8988T (cell line): ENCODE results near the gene ASTN2.

Experiments used
- DNase-seq: peaks from one replicate; pipeline ENCODE4 v3.0.0; 2011

Gene ASTN2

GRCh38 chr9:116789081-116789480 is 625.8 kb downstream of the ASTN2 start:
- no peak for DNase-seq

- DNase-seq, result no peak
These were observed 628.1 kb downstream of the ASTN2 start for GRCh38 chr9:116786737-116787136.

- no peak for DNase-seq
These were observed 637.7 kb downstream of the ASTN2 start for GRCh38 chr9:116777116-116777515.

- DNase-seq, result no peak
These were observed 640.3 kb downstream of the ASTN2 start for GRCh38 chr9:116774421-116775180.

GRCh38 chr9:116767219-116767618 is 647.6 kb downstream of the ASTN2 start:
- DNase-seq, result no peak

- no peak for DNase-seq
These were observed 649.8 kb downstream of the ASTN2 start for GRCh38 chr9:116765011-116765410.

- DNase-seq, result no peak
These were observed 651.1 kb downstream of the ASTN2 start for GRCh38 chr9:116763770-116764169.

- DNase-seq, result no peak
These were observed 654.2 kb downstream of the ASTN2 start for GRCh38 chr9:116760636-116761035.

- DNase-seq, result no peak
These were observed 657.8 kb downstream of the ASTN2 start for GRCh38 chr9:116757030-116757429.

GRCh38 chr9:116753389-116753788 is 661.5 kb downstream of the ASTN2 start:
- no peak for DNase-seq

GRCh38 chr9:116750510-116750909 is 664.3 kb downstream of the ASTN2 start:
- no peak for DNase-seq

GRCh38 chr9:116749772-116750171 is 665.1 kb downstream of the ASTN2 start:
- DNase-seq, result no peak

GRCh38 chr9:116749176-116749575 is 665.7 kb downstream of the ASTN2 start:
- no peak for DNase-seq

- DNase-seq, result no peak
These were observed 673.1 kb downstream of the ASTN2 start for GRCh38 chr9:116741742-116742141.

GRCh38 chr9:116741086-116741740 is 673.6 kb downstream of the ASTN2 start:
- no peak for DNase-seq

GRCh38 chr9:116737152-116737546 is 677.7 kb downstream of the ASTN2 start:
- DNase-seq, result peak; percentile 82

GRCh38 chr9:116736399-116737151 is 678.3 kb downstream of the ASTN2 start:
- no peak for DNase-seq

- no peak for DNase-seq
These were observed 681.7 kb downstream of the ASTN2 start for GRCh38 chr9:116733010-116733641.

- no peak for DNase-seq
These were observed 688.3 kb downstream of the ASTN2 start for GRCh38 chr9:116726602-116727001.

GRCh38 chr9:116724123-116724522 is 690.7 kb downstream of the ASTN2 start:
- no peak for DNase-seq

- DNase-seq, result no peak
These were observed 692.9 kb downstream of the ASTN2 start for GRCh38 chr9:116721944-116722343.

GRCh38 chr9:116721411-116721810 is 693.4 kb downstream of the ASTN2 start:
- DNase-seq, result no peak

- DNase-seq, result no peak
These were observed 694.7 kb downstream of the ASTN2 start for GRCh38 chr9:116720111-116720510.
